ENCODE data around the gene NKAPL. TPM values are rescaled to one million over a fixed set of nuclear protein-coding genes. Genes with fewer than 3 reads are reported as not detected.
A peak's percentile ranks its signal among the peaks of the same experiment; 100 is the strongest.

The NKAPL gene
- under 1 TPM; 0.21 to 0.47 TPM for total RNA-seq
- long read RNA-seq, result 0 reads

DNA sequence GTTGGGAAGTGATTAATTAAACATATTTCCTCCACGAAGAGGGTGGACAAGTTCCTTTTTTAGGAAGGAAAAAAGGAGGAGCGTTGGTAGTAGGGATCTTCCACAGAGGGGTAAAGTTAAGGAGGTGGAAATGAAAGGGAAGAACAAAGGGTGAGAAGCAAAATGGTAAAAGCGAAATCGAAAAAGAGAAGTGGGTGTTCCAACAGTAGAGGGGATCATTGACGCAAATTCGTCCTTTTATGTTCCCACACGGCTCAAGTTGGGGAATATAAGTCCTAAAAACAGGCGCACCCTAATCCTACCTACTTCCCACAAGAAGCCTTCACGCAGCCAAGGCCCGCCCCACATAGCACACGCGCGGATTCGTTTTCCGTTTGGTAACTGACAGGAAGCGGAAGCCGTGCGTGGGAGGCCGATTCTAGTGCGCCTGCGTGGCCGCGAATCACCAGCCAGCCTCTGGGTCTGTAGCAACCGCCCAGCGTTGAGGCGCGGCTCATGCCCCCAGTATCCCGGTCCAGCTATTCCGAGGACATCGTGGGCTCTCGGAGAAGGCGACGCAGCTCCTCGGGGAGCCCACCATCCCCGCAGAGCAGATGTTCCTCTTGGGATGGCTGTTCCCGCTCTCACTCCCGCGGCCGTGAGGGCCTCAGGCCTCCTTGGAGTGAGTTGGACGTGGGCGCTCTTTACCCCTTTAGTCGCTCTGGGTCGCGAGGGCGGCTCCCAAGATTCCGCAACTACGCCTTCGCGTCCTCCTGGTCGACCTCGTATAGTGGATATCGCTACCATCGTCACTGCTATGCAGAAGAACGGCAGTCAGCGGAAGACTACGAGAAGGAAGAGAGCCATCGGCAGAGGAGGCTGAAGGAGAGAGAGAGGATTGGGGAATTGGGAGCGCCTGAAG lies at the start of gene NKAPL:
Gene NKAPL, plus strand, starts transcription at position 421 of the 901 bp plus-strand sequence. Its CDS starts 75 bp downstream, at position 496.
- ATAC-seq (no peak), DNase-seq (peak; percentile 62 to 73)
- intact Hi-C loops (cut with DNase I, micrococcal nuclease), result no loop called here

DNA sequence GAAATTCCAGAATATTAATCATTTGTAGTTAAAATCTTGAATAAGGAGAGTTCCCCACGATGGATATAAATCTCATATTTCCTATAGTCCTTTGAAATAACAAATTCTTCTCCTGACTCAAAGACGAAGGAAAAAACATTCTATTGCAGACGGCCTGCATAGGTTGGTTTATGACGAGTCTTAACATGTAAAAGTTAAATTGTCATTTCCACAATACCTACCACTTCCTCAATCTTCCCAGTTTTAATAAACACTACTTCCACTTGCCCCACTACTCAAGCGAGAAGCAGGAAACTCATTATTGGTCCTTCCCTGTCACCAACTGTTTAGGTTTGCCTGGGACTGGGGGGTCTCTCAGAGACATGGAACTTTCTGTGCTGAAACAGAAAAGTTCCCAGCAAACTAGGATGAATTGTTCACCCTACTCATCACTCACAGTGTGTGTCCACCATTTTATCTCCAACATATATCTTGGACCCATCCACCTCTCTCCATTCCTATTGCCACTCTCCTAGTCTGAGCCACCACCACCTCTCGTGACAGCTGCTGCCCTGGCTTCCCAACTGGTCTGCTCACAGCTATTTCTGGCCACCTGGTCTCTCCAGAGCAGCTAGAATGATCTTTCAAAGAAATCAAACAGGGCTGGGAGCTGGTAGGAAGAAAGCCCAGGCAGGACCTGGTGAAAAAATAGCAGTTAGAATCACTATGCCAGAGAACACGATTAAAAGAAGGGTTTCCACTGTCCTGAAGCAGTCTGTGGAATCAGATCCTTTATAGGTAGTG lies 49.2 kb upstream of the NKAPL start:
- ATAC-seq, result no peak
- intact Hi-C loops (cut with DNase I, micrococcal nuclease), result loop anchor here in 1 of 2 donors (10.0 kb wide), 1 partner anchor 65 kb away; the partner anchor contains the start of gene ZKSCAN8
- no peak for DNase-seq

DNA sequence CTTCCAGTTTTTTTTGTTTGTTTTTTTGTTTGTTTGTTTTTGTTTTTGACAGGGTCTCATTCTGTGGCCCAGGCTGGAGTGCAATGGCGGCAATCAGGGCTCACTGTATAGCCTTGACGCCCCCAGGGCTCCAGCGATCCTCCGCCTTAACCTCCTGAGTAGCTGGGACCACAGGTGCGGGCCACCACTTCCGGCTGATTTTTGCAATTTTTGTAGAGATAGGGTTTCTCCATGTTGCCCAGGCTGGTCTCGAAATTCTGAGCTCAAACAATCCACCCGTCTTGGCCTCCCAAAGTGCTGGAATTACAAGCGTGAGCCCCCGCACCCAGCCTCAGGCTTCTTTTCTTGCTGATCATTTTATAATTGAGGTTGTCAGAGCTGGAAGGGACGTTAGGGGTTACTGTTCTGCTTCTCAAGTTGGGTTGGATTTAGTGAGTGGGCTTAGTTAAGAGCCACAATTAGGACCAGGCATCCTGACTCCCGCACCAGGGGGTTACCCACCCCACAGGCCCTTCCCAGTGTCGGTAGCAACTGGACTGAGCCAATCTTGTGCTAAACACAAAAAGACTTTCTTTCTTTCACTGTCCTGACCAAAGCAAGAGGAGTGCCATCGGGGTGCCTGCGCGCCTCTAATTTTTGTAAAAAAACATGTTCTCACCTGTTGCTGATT lies 47.1 kb upstream of the NKAPL start:
- no peak for DNase-seq
- no peak for ATAC-seq
- intact Hi-C loops (cut with DNase I, micrococcal nuclease), result loop anchor here in 1 of 2 donors (10.0 kb wide), 1 partner anchor 67 kb away; the partner anchor contains the start of gene ZKSCAN8

DNA sequence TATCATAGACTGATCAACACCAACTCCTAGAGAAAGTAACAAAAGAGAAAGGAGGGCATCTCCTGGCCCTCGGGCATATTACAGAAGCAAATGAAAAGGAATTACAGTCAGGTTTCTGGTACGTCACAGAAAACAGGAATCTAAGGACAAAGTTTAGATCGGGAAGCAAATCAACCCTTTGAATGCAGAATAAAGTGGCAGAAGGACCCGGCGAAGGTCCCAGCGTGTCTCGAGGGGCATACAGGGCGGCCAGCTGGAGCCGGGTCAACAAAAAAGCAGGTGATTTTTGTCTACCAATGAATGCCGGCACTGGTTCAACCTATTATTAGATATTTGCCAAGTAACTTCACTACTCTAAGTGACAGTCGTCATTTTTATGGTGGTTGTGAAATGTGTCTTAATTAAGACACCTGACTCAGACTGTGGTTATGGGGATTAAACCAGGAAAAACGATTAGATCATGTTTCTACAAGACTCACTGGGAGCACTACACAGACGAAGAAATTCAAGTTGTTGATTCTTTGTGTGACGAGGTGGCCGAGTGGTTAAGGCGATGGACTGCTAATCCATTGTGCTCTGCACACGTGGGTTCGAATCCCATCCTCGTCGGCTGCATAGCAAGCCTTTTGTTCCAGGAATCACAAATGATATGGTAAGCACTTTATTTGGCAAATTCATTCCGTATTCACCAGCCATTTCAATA lies 46.4 kb upstream of the NKAPL start:
- DNase-seq (peak; percentile 41 to 73), ATAC-seq (peak; percentile 70)
- intact Hi-C loops (cut with DNase I, micrococcal nuclease), result loop anchor here in 1 of 2 donors (10.0 kb wide), 1 partner anchor 68 kb away; the partner anchor contains the start of gene ZKSCAN8

DNA sequence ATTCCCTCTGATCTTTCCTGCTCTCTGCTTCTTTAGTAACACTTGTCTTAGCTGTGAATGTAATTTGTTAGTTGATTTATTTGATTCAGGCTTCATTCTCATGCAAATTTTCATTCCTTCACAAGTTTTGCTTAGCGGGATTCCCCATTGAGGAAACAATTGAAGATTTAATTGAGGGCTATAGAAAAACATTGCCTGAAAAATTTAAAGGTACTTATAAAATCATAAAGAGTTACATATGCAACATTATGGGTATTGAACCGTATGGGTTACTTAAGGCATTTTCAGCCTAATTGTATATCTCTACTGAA lies 45.9 kb upstream of the NKAPL start:
- intact Hi-C loops (cut with DNase I, micrococcal nuclease), result loop anchor here in 1 of 2 donors (10.0 kb wide), 1 partner anchor 68 kb away; the partner anchor contains the start of gene ZKSCAN8
- DNase-seq, result no peak
- no peak for ATAC-seq

DNA sequence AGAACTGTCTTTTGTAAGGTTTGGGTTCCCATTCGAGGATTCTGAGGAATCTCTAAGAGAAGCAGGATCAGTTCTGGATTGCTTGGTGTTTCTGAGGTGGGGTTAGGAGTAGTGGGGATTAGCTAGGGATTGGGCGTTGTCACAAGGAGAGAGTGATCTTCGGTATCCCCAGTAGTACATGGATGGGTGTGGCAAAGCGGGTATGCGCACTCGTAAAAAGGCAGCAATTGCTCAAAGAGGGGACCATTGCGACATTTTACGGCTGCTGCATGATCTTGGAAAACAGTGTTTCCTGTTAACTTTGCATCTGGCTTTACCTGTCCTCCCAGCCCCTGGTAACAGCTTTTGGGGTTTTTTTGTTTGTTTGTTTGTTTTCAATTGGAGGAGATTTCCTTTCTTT lies 43.7 kb upstream of the NKAPL start:
- ATAC-seq (peak; percentile 50), DNase-seq (peak; percentile 48 to 65)
- intact Hi-C loops (cut with DNase I, micrococcal nuclease), result loop anchor here in 1 of 2 donors (10.0 kb wide), 1 partner anchor 71 kb away; the partner anchor contains the start of gene ZKSCAN8

DNA sequence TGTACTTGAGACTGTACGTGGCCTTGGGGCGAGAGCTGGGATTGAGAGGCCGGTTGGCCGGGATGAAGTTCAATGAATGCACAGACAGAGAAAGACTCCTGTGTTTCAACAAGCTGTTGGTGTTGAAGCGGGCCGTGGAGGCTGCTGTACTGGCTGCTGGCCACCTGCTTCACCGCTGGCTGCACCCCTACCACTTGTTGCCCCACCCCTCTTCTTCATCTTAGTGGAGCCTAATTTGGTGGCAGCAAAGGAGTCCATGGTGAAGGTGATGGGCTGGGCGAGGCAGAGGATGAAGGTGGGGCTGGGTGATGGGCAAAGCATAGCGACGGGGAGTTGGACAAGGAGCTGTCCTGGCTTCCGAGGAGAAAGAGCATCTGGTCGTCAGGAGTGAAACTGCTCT lies 41.2 kb upstream of the NKAPL start:
- no peak for DNase-seq
- intact Hi-C loops (cut with DNase I, micrococcal nuclease), result loop anchor here in 1 of 2 donors (10.0 kb wide), 1 partner anchor 73 kb away; the partner anchor contains the start of gene ZKSCAN8
- no peak for ATAC-seq

DNA sequence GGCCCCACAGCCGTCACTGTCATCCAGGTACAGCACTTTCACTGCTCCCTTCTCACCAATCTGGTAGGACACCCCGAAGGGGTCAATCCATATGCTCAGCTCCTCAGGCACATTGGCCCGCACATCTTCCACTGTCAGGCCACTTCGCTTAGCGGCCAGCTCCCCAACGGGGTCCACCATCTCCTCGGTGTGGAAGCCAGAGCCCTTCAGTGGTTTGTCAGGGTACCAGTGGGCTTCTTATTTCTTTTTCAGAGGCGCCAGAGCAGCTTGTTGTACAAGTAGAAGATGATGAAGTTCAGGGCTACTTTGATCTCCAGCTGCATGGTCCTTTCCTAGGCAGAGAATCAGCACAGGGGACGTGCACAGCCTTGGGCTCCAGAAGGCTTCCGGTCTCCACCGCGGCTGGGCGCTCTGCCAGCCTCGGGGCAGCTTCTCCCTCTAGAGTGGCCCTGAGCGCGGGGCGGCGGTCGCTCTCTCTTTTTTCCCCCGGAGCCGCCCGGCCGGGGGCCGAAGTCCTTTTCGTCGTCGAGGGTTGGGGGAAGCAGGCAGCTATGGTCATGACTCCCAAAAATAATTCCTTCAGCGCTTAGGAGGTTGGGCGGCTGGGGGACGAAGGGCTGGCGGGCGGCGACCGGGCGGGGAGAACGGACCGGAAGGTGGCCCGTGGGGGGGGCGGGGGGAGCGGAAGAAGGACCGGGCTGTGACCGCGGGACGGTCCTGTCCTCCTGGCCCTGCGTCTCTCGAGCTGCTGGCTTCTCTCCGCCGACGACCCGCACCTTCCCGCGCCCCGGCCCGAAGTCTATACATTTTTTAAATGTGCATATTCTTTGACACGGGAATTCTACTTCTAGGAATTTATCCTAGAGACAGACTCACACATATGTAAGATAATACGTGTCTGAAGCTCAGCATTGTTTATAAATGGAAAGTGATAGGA lies 40.5 kb upstream of the NKAPL start:
- ATAC-seq, result peak; percentile 90
- intact Hi-C loops (cut with DNase I, micrococcal nuclease), result loop anchor here in 1 of 2 donors (10.0 kb wide), 1 partner anchor 74 kb away; the partner anchor contains the start of gene ZKSCAN8
- peak; percentile 78 to 90 for DNase-seq

DNA sequence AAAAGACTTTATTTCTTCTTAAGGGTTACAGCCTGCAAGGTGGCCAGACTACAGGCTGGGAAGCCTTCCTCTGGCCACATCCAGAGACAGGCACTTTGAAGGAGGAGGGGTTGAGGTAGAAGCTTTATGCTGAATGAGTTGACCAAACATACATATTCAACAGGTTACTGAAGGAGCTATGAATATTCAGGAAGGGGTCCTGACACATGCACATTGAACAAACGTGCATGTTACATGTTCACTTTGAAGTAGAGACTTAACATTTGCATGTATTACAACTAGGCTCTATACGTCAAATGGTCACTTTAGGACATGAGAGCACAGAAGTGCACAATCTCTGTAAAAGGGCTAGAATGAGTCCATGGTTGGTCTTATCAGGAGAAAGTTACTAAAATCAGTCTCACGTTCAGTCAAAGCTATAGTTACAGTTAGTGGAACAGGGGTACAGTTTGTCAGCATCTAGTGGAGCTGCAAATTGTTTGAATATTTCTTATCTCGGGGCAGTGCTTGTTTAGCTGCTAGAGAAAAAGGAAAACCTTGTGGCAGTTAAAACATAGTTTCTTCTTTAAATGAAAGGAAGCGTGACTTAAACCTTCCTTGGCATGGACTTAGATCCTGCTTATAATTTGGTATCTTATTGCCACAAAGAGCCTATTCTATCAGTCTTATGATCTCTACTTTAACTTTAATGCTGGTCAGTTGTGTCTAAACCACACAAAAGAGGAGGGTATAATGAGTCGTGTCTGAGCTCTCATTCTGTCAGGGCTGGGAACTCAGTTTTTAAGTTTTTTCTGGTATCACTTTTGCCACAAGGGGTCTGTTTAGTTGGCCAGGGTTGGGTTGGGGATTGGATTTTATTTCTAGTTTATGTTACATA lies 38.6 kb upstream of the NKAPL start:
- no peak for ATAC-seq
- intact Hi-C loops (cut with DNase I, micrococcal nuclease), result no loop called here
- no peak for DNase-seq

DNA sequence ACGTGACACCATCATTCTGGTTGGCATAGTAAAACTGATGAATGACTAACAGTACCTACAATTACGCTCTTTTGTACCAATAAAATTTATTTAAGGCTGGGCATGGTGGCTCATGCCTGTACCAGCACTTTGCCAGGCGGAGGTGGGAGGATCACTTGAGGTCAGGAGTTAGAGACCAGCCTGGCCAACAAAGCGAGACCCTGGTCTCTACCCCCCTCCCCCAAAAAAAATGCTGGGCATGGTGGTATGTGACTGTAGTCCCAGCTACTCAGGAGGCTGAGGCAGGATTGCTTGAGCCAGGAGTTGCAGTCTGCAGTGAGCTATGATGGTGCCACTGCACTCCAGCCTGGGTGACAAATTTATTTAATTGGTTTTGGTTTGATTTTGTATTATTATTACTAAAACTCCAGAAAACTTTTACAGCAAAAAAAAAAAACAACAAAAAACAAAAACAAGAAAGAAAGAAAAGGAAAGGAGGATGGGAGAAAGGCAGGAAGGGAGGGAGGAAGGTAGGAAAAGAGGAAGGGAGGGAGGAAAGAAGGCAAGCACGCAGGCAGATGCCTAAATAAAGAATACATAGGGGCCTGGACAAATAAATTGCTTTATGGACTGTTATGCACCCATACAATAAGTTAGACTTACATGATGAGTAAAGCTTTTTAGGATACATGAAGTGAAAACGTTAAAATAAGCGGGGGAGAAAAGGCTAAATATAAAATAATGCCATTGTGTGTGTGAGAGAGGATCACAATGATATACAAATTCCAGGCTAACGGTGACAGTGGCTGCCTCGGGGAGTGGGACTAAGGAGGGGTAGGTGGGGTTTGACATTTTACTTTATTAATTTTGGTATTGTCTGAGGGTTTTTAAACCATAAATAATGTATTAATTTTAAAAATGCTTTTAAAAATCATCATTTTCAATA lies 34.7 kb upstream of the NKAPL start:
- intact Hi-C loops (cut with DNase I, micrococcal nuclease), result no loop called here
- ATAC-seq, result no peak
- DNase-seq, result no peak

DNA sequence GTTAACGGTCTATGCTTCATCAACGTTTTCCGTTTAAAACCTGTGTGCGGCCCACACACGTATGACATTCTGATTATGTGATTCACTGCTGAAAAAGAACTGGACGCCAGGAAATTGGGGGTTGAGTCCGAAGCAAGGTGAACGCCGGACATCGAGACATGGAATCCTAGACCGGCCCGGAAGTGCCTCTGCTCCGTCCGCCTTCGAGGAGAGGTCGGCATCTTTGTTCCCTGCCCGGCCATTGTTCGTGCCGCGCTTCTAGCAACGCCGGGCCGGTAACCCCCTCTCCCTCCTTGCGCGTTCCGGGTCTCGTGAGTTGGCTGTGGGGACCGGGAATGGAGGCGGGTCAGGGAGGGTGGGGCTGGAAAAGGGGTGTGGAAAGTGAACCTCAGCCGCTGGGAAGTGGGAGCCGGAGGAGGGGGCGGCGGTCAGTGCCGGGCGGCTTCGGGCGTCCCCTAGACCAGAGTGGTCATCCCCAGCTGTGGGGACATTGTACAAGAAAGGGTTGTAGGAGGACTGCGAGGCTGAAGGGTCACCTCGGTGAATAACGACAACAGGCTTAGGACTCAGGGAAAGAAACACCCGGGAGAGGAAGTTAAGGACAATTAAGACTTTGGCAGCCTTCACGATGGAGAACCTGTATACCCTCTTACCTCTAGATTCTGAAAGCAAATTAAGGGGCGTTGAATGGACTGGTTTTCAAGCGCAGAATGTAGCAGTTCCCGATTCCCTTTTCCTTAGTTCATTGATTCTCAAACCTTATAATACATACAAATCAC lies 33.9 kb upstream of the NKAPL start, which contains the start of gene ZSCAN9:
Gene ZSCAN9, plus strand, starts transcription at position 220 of the 779 bp plus-strand sequence. CDS start 1,810 bp downstream, outside the sequence.
- intact Hi-C loops (cut with DNase I, micrococcal nuclease), result no loop called here
- peak; percentile 98 for ATAC-seq

DNA sequence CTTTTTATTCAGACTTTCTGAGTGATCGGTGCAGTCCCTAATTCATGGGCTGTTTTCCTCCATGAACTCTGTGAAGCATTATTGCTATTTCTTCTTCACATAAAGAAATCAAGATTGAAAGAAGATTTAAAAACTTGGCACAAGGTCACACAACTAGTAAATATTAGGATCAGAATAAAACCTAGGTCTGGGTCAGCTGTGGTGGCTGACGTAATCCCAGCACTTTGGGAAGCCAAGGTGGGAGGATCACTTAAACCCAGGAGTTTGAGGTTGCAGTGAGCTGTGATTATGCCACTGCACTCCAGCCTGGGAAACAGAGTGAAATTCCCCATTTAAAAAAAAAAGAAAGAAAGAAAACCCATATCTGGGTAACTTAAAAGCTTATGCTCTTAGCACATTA lies 32.6 kb upstream of the NKAPL start:
- ATAC-seq, result no peak
- DNase-seq, result no peak
- intact Hi-C loops (cut with DNase I, micrococcal nuclease), result no loop called here

More for the DNA sequence above, 33.9 kb upstream of the NKAPL start, which contains the start of gene ZSCAN9:
- DNase-seq, result peak; percentile 89 to 90

DNA sequence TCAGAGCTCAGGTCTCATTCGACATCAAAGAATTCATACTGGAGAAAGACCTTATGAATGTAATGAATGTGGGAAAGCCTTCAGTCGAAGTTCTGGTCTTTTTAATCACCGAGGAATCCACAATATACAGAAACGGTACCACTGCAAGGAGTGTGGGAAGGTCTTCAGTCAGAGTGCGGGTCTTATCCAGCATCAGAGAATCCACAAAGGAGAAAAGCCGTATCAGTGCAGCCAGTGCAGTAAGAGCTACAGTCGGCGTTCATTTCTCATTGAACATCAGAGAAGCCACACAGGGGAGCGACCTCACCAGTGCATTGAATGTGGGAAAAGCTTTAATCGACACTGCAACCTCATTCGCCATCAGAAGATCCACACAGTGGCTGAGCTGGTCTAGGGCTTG lies 26.3 kb upstream of the NKAPL start:
- intact Hi-C loops (cut with DNase I, micrococcal nuclease), result no loop called here
- ATAC-seq (no peak), DNase-seq (no peak)

DNA sequence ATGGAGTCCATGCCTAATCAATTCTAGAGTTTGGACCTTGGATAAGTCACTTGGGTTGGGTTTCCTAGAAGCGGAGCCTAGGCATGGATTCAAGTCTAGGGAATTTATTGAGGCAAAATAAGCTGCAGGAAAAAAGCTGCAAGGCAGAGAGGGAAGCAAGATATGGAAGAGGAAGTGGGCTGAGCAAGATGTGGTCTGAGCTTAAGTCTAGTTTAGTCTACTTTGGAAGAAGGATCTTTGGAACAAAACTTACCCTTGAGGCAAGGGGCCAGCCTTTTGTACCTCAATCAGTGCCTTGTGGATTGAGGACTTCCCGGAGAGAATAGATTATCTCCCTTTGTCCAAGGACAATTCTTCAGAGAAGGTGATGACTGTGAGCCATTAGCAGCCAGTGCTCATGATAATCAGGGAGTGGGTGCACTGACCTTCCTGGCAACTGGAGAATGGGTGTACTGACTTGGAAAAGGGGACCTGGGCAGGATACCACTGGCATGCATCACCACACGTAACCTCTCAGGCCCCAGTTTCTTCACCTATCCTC lies 23.1 kb upstream of the NKAPL start:
- DNase-seq (no peak), ATAC-seq (no peak)
- intact Hi-C loops (cut with DNase I, micrococcal nuclease), result no loop called here

Data from left colon (tissue), 2 donors.